A549 (cell line): Measurements from ENCODE around the gene PKN2. TPM values are rescaled to one million over a fixed set of nuclear protein-coding genes. Genes with fewer than 3 reads are reported as not detected.

Experiments
- ATAC-seq, 2 experiments: fragments of 200-7000 bp in 1 of 2; fragments of >200 bp in 1 of 2; cut with Nextera tagmentation in 1 of 2; cut with Tn5 transposase in 1 of 2; 3 replicates each; pipeline versions ENCODE4 v1.8.0 to v1.9.1; 2018 to 2020; ENCODE audit warnings: mild to moderate bottlenecking in 1 of 2, moderate library complexity in 1 of 2
- CTCF ChIA-PET: fragments of 300-600 bp; sonication (Branson Sonifier 250); formaldehyde crosslinking; extraction: SDS; loops from one replicate; lab custom pipeline; 2021; ENCODE audit warnings: antibody characterized with exemption, inconsistent platforms; lab: Yijun Ruan, JAX
- POLR2A ChIA-PET: fragments of 350-600 bp; formaldehyde crosslinking; extraction: SDS; loops from one replicate; lab custom pipeline; 2021; ENCODE audit warnings: antibody characterized with exemption, inconsistent platforms; lab: Yijun Ruan, JAX
- DNase-seq, 2 experiments: peaks; one replicate each; pipeline versions ENCODE4 v3.0.0 to v3.0.0-alpha.2; 2011 to 2016; ENCODE audit warnings: low read depth in 1 of 2, low spot score in 1 of 2
- FAIRE-seq: peaks from 2 replicates; lab custom pipeline; 2011; peaks lifted over from hg19 to GRCh38; lab: Jason Lieb, UNC
- H3K27ac ChIP-seq, 2 experiments: fragments of >200 bp; sonication (Bioruptor Twin); formaldehyde crosslinking; 3 replicates each; pipeline ENCODE4 v1.5.1; 2016 to 2017
- H3K4me1 ChIP-seq: fragments of >200 bp; sonication (Bioruptor Twin); formaldehyde crosslinking; 3 replicates; pipeline ENCODE4 v1.6.1; 2016
- H3K4me2 ChIP-seq: fragments of >200 bp; sonication (Bioruptor Twin); formaldehyde crosslinking; 3 replicates; pipeline ENCODE4 v1.6.1; 2016
- H3K4me3 ChIP-seq: fragments of >200 bp; sonication (Bioruptor Twin); formaldehyde crosslinking; 3 replicates; pipeline ENCODE4 v1.5.1; 2016
- H3K9me3 ChIP-seq: fragments of >200 bp; sonication (Bioruptor Twin); formaldehyde crosslinking; 3 replicates; pipeline ENCODE4 v1.6.1; 2016
- BHLHE40 ChIP-seq: IDR thresholded peaks from 2 replicates; pipeline ENCODE4 v1.6.1; 2012; ENCODE audit warnings: low read depth, low read length, inconsistent platforms
- CBX8 ChIP-seq: fragments of 200-600 bp; sonication (generic); IDR thresholded peaks from 2 replicates; pipeline ENCODE4 v1.6.1; 2016
- FOSB ChIP-seq: fragments of 250-450 bp; sonication (Bioruptor Pico); IDR thresholded peaks from 2 replicates; pipeline ENCODE4 v1.5.0; 2020; ENCODE audit warnings: mild to moderate bottlenecking, moderate library complexity
- FOXS1 ChIP-seq: fragments of 250-450 bp; sonication (Bioruptor Pico); IDR thresholded peaks from 2 replicates; pipeline ENCODE4 v1.5.0; 2020; ENCODE audit warnings: mild to moderate bottlenecking, moderate library complexity
- HEYL ChIP-seq: fragments of 250-450 bp; sonication (Bioruptor Pico); IDR thresholded peaks from 2 replicates; pipeline ENCODE4 v1.8.0; 2021; ENCODE audit warnings: mild to moderate bottlenecking, moderate library complexity
- HOXA7 ChIP-seq: fragments of 250-450 bp; sonication (Bioruptor Pico); IDR thresholded peaks from 2 replicates; pipeline ENCODE4 v1.5.0; 2020; ENCODE audit warnings: mild to moderate bottlenecking, moderate library complexity
- JUN ChIP-seq, 2 experiments: fragments of >200 bp; sonication (Bioruptor Twin); formaldehyde crosslinking; IDR thresholded peaks; 2 replicates in 1 of 2; 3 replicates in 1 of 2; pipeline ENCODE4 v1.6.1; 2016 to 2017
- KDM1A ChIP-seq: fragments of 200-600 bp; sonication (generic); IDR thresholded peaks from 2 replicates; pipeline ENCODE4 v1.6.1; 2016; ENCODE audit warnings: low read depth, mild to moderate bottlenecking
- MAFK ChIP-seq: fragments of 450-650 bp; IDR thresholded peaks from 2 replicates; pipeline ENCODE4 v1.6.1; 2014; ENCODE audit not compliant: partially characterized antibody
- MAX ChIP-seq: IDR thresholded peaks from 2 replicates; pipeline ENCODE4 v1.6.1; 2012
- MAZ ChIP-seq: fragments of 150-350 bp; IDR thresholded peaks from 2 replicates; pipeline ENCODE4 v1.6.1; 2014; ENCODE audit warnings: antibody characterized with exemption, low read depth, low read length, borderline replicate concordance
- NR3C1 ChIP-seq: fragments of >200 bp; sonication (Bioruptor Twin); formaldehyde crosslinking; IDR thresholded peaks from 3 replicates; pipeline ENCODE4 v1.6.1; 2017
- PHF8 ChIP-seq: fragments of 200-600 bp; sonication (generic); IDR thresholded peaks from 2 replicates; pipeline ENCODE4 v1.6.1; 2016; ENCODE audit warnings: low read depth, mild to moderate bottlenecking, antibody characterized with exemption, moderate library complexity, borderline replicate concordance
- POLR2A ChIP-seq: IDR thresholded peaks from 2 replicates; pipeline ENCODE4 v1.6.1; 2012; ENCODE audit warnings: mild to moderate bottlenecking, low read length
- RARB ChIP-seq: fragments of 250-450 bp; sonication (Bioruptor Pico); IDR thresholded peaks from 2 replicates; pipeline ENCODE4 v1.8.0; 2021; ENCODE audit warnings: mild to moderate bottlenecking, moderate library complexity
- RNF2 ChIP-seq: fragments of 200-600 bp; sonication (generic); IDR thresholded peaks from 2 replicates; pipeline ENCODE4 v1.6.1; 2016; ENCODE audit warnings: low read depth, mild to moderate bottlenecking, antibody characterized with exemption, moderate library complexity, borderline replicate concordance
- ZC3H11A ChIP-seq: fragments of 450-650 bp; IDR thresholded peaks from 2 replicates; pipeline ENCODE4 v1.6.1; 2014; ENCODE audit warnings: antibody characterized with exemption, mild to moderate bottlenecking
- WGBS: methylation state at CpG from one replicate; pipeline ENCODE4 v1.1.6; 2017; ENCODE audit errors: missing lambda C conversion rate; 5-methylcytosine and 5-hydroxymethylcytosine counted together
- polyA plus RNA-seq, 4 experiments: library from polyadenylated mRNA; depleted of rRNA in 3 of 4; stranded (reverse); fragments of >200 nt; fragmentation: RNase III in 1 of 4; extraction: RNeasy Plus Mini Kit Qiagen cat#74134 plus additional on column Dnase treatment in 1 of 4; gene quantifications; 2 replicates in 3 of 4; 3 replicates in 1 of 4; pipeline ENCODE4 v1.2.3, GENCODE V29; 2011 to 2017
- TF ChIP-seq, protein P1 (sequence below): fragments of 450-650 bp; IDR thresholded peaks from 2 replicates; pipeline ENCODE4 v1.6.1; 2014; ENCODE audit warnings: antibody characterized with exemption
- TF ChIP-seq, protein P2 (sequence below): IDR thresholded peaks from 2 replicates; pipeline ENCODE4 v1.6.1; 2012
- TF ChIP-seq, protein P3 (sequence below): fragments of >200 bp; sonication (Bioruptor Twin); formaldehyde crosslinking; IDR thresholded peaks from 3 replicates; pipeline ENCODE4 v1.5.1; 2016
- TF ChIP-seq, protein P4 (sequence below): fragments of >200 bp; sonication (Bioruptor Twin); formaldehyde crosslinking; IDR thresholded peaks from 3 replicates; pipeline ENCODE4 v1.6.1; 2016

PKN2 gene
- polyA plus RNA-seq, 2 of the 4 experiments (the other 2 are of a cell fraction): 14.4 to 39.6 TPM

DNA sequence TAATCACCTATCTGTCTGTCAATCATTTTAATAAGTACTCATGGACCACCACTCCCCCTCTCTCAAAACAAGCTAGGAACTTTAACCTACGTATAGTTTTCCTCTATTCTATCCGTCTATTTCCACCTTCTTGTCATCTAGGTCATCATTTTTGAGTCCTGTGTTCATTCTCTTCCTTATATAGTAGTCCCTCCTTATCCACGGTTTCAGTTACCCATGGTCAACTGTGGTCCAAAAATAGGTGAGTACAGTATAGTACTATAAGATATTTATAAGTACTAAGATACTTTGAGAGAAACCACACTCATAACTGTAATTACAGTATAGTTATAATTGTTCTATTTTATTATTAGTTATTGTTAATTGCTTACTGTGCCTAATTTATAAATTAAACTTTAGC is 7.5 kb downstream of the PKN2 start:
- H3K4me3 ChIP-seq: no peak overlapping the region

DNA sequence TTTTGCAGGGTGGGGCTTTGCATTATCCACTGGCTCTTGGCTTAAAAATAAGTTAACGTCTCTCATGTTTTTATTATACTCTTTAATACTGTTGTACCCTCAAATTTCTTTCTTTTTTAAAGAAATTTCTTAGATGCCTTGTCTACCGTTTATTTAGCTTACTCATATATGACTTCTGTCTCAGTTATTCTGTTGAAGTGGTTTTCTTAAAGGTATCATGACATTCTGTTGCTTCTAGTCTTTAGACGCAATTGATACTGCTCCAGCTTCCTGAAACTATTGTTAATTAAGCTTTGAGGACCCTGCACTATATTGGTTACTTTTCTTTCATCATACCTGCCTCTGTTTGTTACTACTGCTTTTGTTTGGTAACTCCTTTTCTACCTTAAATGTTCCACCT is 11.7 kb downstream of the PKN2 start:
- WGBS: 37% methylated on average over 3 of the region's 3 CpGs
- CTCF ChIA-PET: interaction anchor here (2.1 kb wide), 1 partner anchor 12 kb away, joined by 8 read pairs; the partner anchor contains the start of gene PKN2
- DNase-seq (no peak), FAIRE-seq (no peak)
- Histone ChIP-seq H3K4me3 (no peak overlapping the region), H3K9me3 (no peaks in the 10 kb centered on the region)
- no peak for TF ChIP-seq HOXA7
- no peak for TF ChIP-seq KDM1A
- no peak for TF ChIP-seq RNF2
- TF ChIP-seq, all 56 proteins: peak for 0
- Histone ChIP-seq H3K4me2 (peak overlapping the region; percentile 58), H3K27ac (no peak overlapping the region), H3K4me1 (peaks cover 43% of the 10 kb centered on the region)
- POLR2A ChIA-PET: interaction anchor here (0.7 to 1.1 kb wide), 2 partner anchors 11 to 12 kb away, joined by 3 read pairs; partner anchors contain the start of gene PKN2
- no peak for ATAC-seq

More for the DNA sequence above, 7.5 kb downstream of the PKN2 start:
- ATAC-seq: no peak
- no peak overlapping the region for H3K4me2 ChIP-seq
- ChIA-PET CTCF (no interaction called here), POLR2A (no interaction called here)
- no peak for DNase-seq
- H3K9me3 ChIP-seq: no peaks in the 10 kb centered on the region
- FAIRE-seq: no peak
- 76% methylated on average over 3 of the region's 3 CpGs for WGBS
- H3K4me1 ChIP-seq: peaks cover 26% of the 10 kb centered on the region; the same call in 2 of the 3 replicates
- TF ChIP-seq HEYL (CRISPR knock-in tag) (no peak), BHLHE40 (no peak), MAFK (no peak), JUN (IDR thresholded peaks at IDR 0.05) (no peak), RARB (CRISPR knock-in tag) (no peak)
- TF ChIP-seq, protein P1, sequence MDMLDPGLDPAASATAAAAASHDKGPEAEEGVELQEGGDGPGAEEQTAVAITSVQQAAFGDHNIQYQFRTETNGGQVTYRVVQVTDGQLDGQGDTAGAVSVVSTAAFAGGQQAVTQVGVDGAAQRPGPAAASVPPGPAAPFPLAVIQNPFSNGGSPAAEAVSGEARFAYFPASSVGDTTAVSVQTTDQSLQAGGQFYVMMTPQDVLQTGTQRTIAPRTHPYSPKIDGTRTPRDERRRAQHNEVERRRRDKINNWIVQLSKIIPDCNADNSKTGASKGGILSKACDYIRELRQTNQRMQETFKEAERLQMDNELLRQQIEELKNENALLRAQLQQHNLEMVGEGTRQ: no peak
- TF ChIP-seq, protein P2, sequence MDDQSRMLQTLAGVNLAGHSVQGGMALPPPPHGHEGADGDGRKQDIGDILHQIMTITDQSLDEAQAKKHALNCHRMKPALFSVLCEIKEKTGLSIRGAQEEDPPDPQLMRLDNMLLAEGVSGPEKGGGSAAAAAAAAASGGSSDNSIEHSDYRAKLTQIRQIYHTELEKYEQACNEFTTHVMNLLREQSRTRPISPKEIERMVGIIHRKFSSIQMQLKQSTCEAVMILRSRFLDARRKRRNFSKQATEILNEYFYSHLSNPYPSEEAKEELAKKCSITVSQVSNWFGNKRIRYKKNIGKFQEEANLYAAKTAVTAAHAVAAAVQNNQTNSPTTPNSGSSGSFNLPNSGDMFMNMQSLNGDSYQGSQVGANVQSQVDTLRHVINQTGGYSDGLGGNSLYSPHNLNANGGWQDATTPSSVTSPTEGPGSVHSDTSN: no peak
- no peak overlapping the region for H3K27ac ChIP-seq

- ATAC-seq (no peak), DNase-seq (no peak), FAIRE-seq (no peak)
- ChIA-PET CTCF (no interaction called here), POLR2A (interaction anchor here (0.9 kb wide), 1 partner anchor 12 kb away, joined by 3 read pairs; no protein-coding TSS in a partner anchor)
- Histone ChIP-seq H3K9me3 (no peaks in the 10 kb centered on the region), H3K4me1 (peaks cover 57% of the 10 kb centered on the region), H3K27ac (no peak overlapping the region), H3K4me3 (no peak overlapping the region), H3K4me2 (no peak overlapping the region)
- TF ChIP-seq NR3C1 (no peak), RNF2 (no peak), ZC3H11A (no peak), MAFK (no peak), PHF8 (no peak), MAZ (no peak), FOXS1 (CRISPR knock-in tag) (no peak), FOSB (no peak), CBX8 (no peak), POLR2A (no peak), BHLHE40 (no peak), RARB (CRISPR knock-in tag) (no peak), KDM1A (no peak), MAX (no peak)
- TF ChIP-seq, protein P3, sequence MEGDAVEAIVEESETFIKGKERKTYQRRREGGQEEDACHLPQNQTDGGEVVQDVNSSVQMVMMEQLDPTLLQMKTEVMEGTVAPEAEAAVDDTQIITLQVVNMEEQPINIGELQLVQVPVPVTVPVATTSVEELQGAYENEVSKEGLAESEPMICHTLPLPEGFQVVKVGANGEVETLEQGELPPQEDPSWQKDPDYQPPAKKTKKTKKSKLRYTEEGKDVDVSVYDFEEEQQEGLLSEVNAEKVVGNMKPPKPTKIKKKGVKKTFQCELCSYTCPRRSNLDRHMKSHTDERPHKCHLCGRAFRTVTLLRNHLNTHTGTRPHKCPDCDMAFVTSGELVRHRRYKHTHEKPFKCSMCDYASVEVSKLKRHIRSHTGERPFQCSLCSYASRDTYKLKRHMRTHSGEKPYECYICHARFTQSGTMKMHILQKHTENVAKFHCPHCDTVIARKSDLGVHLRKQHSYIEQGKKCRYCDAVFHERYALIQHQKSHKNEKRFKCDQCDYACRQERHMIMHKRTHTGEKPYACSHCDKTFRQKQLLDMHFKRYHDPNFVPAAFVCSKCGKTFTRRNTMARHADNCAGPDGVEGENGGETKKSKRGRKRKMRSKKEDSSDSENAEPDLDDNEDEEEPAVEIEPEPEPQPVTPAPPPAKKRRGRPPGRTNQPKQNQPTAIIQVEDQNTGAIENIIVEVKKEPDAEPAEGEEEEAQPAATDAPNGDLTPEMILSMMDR: no peak
- TF ChIP-seq, protein P4, sequence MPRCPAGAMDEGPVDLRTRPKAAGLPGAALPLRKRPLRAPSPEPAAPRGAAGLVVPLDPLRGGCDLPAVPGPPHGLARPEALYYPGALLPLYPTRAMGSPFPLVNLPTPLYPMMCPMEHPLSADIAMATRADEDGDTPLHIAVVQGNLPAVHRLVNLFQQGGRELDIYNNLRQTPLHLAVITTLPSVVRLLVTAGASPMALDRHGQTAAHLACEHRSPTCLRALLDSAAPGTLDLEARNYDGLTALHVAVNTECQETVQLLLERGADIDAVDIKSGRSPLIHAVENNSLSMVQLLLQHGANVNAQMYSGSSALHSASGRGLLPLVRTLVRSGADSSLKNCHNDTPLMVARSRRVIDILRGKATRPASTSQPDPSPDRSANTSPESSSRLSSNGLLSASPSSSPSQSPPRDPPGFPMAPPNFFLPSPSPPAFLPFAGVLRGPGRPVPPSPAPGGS: no peak
Measured at GRCh38 chr1:88697503-88697902, 13.4 kb downstream of the PKN2 start.
